Measurements from ENCODE around the gene RAD23A.

Gene RAD23A

DNA sequence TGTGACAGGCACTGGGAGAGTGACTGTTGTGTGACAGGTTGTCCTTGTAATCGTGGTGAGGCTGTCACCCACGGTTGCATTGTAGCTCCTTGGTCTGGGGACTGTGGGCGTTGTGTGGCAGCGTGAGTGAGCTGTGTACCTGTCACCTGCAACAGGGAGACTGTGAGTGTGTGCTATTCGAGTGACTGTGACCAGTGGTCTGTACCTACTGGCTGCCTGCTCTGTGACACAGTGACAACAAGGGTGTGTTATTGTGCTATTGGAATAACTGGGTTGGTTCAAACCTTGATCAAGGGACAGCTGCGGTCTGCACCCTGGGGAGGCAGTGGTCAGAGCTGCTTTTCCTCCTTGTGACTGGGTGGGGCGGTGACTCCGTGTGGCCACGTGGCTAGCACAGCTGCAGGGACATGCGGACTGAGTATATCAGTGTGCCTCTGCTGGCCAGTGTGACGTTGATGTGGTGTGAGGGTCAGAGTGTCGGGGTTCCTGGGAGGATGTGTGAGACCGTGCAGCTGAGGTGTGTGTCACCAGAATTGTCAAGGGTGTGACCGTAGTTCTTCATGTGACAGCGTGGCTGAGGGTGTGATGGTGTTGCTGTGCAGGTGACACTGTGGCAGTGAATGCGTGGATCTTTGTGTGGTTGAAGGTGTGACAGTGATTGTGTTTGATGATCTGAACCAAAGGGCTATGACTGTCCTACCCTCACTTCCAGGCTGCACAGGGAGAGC, 39.6 kb downstream of the RAD23A start:
- DNase-seq = no peak

DNA sequence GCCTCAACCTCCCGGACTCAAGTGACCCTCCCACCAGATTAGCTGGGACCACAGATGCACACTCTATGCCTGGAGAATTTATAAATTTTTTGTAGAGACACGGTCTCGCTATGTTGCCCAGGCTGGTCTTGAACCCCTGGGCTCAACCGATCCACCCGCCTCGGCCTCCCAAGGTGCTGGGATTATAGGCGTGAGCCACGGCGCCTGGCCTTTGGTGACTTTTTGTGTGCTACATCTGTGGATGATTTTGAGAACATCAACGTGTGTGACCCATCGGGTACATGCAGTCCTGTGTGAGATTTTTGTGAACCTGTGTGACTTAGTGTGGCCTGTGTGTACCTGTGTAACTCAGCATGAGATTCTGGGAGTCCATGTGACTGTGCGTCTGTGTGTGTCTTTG, 41.1 kb downstream of the RAD23A start:
- no peak for DNase-seq

DNA sequence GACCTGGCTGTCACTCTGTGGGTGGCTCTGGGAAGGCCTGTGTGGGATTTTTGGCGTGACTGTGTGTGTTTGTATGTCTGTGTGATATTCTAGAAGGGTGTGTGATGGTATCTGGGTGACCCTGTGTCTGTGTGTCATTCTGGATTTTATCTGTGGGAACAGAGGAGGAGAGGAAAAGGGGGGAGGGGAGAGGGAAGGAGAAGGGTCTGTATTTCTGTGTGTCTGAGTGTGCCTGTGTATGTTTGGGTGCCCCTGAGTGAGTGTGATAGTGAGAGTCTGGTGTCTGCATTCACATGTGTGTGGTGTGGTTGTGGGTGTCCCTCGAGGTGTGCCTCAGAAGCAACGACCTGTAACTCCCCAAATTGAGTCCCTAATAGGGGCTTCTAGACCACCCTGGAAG, 41.5 kb downstream of the RAD23A start:
- no peak for DNase-seq

DNA sequence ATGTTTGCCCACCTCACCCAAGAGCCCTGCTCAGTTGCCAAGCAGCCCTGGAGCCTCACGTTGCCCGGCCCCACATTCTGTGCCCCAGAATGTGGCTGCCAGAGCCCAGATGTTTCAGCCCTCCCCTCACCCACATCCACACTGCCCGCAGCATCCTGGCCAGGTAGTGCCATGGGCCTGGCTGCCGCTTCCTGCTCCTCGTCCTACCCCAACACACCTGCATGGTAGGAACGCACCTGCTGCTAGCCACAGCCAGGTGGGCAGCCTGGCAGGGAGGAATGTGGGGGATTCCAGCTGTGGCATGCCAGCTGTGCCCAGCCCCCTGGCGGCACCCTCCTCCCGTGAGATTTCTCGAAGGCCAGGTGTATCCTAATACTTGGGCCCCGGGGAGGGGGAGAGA, 42.1 kb downstream of the RAD23A start:
- no peak for DNase-seq

DNA sequence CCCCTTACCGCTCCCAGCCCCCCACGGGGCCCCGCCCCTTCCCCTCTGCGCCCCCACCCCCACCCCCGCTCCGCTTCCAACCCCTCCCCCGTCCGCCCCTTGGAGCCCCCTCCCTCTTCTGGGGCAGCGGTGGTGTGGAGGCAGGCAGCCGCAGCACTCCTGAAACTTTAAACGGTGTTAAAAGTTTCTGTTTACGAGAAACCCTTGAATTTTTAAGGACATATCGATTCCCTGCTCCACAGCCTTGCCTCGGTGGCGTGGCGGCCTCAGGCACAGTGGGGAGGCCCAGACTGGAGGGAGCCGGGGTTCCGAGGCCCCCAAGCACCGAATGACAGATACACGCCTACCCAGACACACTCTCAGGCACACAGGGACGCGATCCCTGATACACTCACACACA, 44.8 kb downstream of the RAD23A start:
- DNase-seq = no peak

DNA sequence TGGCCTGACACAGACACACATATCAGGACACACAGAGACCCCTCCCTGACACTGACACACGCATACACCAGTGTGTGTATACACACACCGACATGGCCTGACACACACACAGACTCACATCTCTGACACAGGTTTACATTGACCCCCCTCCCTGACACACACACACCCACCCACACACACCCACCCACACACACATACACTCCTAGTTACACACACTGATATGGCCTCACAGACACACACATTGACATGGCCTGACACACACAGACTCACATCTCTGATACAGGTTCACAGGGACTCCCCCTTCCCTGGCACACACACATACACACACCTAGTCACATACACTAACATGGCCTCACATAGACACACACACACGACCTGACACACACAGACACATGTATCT, 45.2 kb downstream of the RAD23A start:
- no peak for DNase-seq

DNA sequence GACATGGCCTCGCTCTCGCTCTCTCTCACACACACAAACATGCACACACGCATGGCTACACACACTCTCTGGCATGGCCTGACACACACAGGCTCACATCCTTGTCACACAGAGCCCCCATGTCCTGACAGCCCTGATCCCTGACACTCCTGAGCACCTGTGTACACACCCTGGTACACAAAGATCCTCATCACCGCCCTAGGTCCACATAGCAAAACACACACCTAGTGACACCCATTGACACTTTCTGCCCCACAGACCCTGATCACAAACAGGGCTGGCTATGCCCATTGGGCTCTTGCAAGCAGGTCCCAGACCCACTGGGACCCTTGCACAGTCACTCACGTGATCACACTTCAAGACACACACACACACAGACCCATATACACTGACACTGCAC, 45.6 kb downstream of the RAD23A start:
- DNase-seq = no peak

DNA sequence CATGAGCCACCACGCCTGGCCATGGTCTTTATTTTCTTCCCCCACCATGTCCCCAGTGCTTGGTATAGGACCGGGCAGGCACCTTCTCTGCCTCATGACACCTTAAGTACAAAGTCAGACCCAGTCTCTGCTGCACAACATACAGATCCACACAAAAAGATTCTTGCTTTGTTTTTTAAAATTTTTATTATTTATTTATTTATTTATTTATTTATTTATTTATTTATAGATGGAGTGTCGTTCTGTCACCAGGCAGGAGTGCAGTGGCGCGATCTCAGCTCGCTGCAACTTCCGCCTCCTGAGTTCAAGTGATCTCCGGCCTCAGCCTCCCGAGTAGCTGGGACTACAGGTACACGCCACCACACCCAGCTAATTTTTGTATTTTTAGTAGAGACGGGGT, 47.1 kb downstream of the RAD23A start:
- no peak for DNase-seq

DNA sequence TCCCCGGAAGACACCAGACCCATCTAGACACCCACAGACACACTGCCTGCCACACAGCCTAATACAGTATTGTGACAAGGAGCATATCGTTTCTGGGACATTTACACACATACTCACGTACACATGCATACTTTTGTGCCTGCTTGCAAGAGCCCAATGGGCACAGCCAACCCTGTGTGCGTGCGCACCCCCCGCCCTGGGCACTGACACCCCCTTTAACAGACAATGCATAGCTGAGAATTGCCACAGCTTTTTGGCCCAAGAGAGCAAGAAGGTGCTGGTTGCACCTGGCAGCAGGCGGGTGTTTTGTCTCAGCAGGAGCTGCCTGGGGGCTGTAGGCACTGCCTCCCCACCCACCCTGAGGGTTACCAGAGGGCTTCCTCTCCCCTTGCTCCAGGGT, 47.9 kb downstream of the RAD23A start:
- no peak for DNase-seq

DNA sequence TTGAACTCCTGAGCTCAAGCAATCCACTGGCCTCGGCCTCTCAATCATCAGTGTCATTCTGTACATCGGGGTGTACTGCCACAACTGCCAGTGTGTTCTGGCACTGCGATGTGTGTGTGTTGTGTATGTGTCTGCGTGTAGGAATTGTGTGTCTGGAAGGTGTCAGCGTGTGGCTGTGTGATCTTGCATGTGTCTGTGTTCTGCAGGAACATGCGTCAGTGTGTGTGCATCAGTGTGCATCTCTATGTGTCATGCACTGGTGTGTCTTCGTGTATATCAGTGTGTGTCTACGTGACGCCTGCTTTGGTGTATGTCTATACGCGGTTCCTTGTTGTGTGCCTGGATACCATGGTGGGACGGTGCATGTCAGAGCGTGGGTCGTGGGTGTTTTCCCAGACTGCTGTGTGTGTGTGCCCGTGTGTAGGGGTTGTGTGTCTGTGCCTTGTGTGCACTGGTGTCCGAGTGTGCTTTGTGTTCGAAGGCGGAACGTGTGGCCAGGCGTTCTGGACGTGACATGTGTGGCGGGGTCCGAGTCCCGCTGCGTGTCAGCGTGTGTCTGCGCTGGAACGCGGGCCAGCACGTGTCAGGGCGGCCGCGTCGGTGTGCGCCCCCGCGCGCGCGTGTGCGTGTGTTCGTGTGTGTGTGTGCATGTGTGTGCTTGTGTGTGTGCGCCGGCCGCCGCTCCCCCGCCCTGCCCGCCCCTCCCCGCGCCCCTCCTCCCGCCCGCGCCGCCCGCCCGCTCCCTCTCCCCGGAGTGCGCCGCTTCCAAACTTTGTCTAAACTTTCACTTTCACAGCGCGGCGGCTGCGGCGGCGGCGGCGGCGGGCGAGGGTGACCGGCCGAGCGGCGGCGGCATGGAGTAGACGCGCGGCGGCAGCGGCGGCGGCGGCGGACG, 49.3 kb downstream of the RAD23A start, which contains the start of gene NFIX:
Gene NFIX, plus strand, starts transcription at position 775 of the 895 bp plus-strand sequence. CDS start 363 bp downstream, outside the sequence.
- peak; percentile 53 for DNase-seq

DNA sequence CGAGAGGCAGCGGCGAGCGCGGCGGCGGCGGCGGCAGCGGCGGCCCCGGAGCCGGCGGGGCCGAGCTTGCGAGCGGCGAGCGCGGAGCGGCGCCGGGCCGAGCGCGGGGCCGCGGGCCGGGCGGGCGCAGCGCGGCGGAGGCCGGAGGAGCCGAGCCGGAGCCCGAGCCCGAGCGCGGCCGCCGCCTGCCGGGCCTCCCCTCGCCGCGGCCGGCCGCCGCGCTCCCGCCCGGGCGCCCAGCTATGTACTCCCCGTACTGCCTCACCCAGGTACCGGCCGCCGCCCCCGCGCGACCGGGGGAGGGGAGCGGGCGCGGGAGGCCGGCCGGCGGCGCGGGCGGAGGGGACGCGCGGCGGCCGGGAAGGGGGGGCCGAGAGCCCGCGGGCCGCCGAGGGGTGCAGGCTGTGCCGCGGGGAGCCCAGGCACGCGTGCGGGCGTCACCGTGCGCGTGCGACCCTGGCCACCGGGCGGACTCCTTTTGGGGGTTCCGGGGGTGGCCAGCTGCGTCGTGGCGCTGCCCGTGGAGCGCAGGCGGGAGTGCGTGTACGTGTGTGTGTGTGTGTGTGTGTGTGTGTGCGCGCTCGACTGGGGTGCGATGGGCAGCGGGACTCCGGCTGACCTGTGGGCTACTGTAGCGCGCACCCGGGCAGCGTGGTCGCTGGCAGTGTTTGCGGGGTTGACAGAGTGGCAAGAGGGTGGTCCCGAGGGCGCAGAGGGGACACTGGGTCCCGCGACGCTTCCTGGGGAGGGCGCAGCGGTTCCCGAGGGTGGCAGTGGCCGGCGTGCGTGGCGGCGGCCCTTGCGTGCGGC, 50.1 kb downstream of the RAD23A start:
- DNase-seq = peak; percentile 24

DNA sequence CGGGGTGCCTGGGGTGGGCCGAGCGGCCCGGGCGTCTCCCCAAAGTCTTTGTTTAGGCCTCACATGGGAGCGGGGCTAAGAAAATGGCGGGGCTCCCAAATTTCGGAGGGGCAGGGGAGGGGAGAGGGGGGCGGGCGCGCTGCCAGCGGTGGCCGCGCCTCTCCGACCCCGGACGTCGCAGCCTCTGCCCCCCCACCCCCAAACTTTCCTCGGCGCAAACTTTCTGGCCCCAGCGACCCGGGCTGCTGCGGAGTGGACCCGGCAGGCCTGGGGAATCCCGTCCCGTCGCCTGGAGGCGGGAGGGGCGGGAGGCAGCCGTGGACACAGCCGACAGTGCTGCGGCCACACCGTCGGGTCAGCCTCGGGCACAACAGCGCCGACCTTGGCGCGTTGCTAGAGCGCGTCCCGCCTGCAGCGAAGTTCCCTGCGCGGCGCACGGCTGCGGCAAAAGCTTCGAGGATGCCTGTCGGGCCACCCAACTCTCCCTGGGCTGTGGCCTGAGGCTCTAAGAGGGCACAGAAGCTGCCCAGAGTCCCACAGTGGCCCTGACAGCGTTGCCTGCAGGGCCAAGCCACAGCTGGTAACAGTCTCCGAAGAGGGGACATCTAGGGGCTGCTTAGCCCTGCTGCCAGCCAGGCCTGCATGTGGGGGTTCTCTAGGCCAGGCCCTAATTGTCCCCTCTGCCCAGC, 50.9 kb downstream of the RAD23A start:
- DNase-seq = peak; percentile 32

DNA sequence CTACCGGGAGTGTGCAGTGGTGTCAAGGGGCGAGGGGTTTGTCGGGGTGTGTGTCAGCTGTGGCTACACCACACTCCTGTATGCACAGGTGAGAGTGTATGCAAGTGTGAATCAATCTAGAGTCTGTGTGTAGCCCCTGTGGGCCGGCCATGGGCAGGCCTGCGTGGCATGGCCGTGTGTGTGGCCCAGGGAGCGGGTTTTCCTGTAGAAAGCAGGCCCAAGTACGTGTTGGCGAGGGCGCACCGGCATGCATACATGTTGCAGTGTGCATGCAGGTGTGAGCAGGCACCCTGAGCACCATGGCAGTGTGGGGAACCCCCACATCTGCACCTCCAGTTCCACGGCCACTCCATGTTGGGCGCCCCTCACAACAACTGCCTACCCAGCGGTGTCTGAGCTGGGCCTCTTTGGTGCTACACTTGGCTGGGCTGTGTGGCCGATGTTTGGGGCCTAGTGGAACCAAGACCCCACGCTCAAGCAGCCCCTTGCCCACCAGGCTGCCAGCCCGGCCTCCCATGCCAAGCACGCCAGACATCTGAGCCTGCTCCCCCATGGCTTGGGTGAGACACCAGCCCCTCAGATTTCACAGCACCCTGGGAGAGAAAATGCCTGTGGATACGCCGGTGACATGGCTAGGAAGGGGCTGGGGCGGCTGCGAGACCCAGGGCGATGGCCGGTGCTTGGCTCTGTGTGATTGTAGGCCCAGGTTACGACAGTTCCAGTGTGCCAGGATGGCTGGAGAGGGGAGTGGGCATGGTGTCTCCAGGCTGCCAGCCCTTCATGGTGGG, 51.7 kb downstream of the RAD23A start:
- DNase-seq = no peak

DNA sequence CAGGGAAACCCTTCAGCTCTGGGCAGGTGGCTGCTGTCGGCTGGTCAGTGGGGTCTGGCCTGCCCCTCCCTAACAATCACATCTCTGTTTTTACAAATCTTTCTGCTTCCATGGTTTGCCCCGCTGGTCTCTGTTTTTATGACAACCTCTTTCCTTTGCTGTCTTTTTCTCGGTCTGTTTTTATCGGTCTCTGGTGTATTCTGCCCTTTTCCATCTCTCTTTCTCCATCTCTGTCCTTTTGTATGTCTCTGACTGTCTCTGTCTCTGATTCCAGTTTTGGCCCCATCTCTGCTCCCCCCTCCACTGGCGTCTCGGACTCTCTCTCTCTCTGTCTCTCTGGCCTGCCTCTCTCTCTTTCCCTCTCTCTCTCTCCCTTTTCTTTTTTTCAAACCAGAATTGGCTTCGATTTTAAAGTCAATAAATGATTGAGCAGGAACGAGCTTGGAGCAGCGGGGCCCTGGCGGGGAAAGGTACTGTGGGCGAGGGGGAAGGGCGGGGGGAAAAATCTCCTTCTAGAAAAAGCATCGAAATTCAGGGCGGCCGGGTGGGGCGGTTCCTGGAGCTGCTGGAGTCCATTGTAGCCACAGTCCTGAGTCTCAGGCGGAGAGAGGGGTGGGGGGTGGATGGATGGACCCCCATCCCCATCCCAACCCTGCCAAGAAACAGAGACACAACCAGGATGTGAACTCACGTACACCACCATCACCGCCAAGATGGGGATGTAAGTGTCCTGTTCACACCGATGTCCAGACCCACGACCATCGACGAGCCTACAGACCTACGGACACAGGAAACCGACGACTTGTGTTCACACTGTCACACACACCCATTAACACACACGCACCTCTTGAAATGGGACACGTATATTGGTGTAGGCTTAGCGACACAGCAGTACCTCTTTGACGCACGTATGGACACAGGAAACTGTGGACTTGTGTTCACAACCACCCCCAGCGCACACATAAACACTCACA, 52.6 kb downstream of the RAD23A start:
- DNase-seq = no peak

DNA sequence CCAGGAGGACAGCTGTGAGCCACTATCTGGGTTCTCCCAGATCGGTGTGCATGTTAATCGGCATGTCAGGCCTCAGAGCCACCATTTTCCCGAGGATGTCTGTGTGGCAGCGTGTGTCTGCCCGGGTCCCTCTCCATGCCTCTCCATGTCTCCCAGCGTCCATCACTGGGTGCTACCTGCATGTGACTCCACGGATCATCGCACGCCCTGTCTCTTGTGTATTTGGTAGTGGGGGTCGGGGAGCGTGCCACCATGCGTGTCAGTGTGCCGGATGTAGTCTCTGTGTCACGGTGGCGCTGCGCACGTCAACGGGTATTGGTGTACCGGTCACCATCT, 55.5 kb downstream of the RAD23A start:
- no peak for DNase-seq

DNA sequence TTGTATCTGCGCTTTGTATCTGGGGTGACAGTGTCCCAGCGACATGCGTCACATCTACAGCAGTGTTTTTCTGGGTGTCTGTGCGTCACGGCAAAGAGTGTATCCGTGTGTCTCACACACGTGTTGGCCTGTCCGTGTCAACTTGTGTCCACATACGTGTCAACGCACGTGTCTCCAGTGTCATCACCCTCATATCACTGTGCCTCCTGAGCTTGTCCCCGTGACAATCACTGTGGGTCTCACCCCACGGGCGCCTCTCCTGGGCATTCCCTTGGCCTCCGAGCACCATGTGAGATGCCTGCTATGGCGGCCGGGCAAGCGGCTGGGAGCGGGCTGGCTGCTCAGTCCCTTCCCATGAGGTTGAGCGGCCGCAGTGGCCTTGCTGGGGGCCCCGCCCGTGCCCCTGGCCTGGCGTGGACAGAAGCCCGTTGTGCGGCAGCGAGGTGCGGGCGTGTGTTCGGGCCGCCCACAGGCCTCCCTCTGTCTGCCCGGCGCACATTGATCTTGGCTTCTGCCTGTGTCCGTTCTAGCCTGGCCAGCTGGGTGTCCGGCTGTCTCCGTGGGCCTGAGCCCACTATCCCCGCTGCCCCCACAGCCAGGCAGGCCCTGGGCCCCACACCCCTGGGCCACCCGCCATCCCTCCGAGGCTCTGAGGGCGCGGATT, 56.0 kb downstream of the RAD23A start:
- no peak for DNase-seq

DNA sequence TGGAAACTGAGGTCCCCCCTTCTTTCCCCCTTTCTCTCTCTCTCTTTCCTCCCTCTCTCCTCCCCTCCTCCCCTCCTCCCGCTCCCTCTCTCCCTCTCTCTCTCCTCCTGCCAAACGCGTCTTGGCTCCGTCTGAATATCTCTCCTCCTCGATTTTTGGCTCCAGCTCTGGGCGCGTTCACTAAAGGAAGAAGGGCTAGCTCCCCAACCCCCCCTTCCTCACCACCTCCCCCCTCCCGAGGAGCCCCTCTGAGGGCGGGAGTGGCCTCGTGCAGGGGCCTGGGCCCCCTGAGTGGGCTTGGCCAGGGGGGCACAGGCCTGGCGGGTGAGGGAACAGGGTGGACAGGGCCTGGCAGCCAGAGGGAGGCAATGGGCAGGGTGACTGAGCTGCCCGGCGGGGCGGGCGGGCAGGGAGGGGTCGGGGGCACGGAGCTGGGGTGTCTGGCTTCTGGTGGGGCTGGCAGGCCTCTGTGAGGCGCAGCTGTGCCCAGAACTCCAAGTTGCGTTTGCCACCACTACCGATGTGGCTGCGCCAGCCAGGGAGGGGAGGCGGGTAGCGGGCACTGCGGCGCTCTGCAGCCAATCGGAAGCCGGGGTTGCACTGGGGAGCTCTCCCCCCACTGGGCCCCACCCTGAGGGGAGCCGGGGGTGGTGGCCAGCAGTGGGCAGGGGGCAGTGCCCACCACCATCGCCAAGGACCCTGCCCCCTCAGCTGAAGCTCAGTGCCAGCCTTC, 56.7 kb downstream of the RAD23A start:
- no peak for DNase-seq

DNA sequence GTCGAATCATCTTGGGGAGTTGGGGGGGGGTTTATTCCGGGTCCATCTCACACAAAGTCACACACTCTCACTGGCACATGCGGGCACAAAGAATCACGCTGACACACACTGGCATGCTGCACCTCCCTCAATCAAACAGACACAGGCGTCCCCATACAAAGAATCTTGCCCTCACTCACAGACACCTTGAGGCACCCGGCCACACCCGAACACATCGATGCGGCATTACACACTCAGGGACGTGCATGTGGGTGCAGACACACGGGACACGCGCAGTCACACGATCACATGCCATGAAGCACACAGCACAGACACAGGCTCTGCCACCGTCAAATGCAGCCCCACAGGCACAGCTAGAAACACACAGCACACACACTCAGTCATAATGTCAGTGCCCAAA, 57.4 kb downstream of the RAD23A start:
- no peak for DNase-seq
